HEK293T (cell line): ENCODE data around the gene PRKAG2.

ENCODE experiments used
- CTCF ChIA-PET: fragments of 350-600 bp; formaldehyde crosslinking; extraction: SDS; loops from one replicate; lab custom pipeline; 2021; ENCODE audit warnings: antibody characterized with exemption, inconsistent platforms; lab: Yijun Ruan, JAX
- POLR2A ChIA-PET: fragments of 350-600 bp; formaldehyde crosslinking; extraction: SDS; loops from one replicate; lab custom pipeline; 2020; ENCODE audit warnings: antibody characterized with exemption, inconsistent platforms; lab: Yijun Ruan, JAX
- DNase-seq: peaks from one replicate; pipeline ENCODE4 v3.0.0; 2012; ENCODE audit warnings: mixed read lengths; ENCODE audit errors: extremely low spot score
- ARNT ChIP-seq: fragments of 450-650 bp; IDR thresholded peaks from 2 replicates; pipeline ENCODE4 v1.6.1; 2017; ENCODE audit warnings: mild to moderate bottlenecking
- BHLHE40 ChIP-seq: fragments of 450-650 bp; IDR thresholded peaks from 2 replicates; pipeline ENCODE4 v1.6.1; 2016; ENCODE audit warnings: mild to moderate bottlenecking, moderate library complexity, borderline replicate concordance
- CTBP1 ChIP-seq: fragments of 450-650 bp; IDR thresholded peaks from 2 replicates; pipeline ENCODE4 v1.6.1; 2016; ENCODE audit warnings: borderline replicate concordance
- ELF4 ChIP-seq: fragments of 450-650 bp; IDR thresholded peaks from 2 replicates; pipeline ENCODE4 v1.6.1; 2017; ENCODE audit warnings: antibody characterized with exemption
- FOXA1 ChIP-seq: fragments of 450-650 bp; IDR thresholded peaks from 2 replicates; pipeline ENCODE4 v1.6.1; 2016; ENCODE audit warnings: mild to moderate bottlenecking
- FOXK2 ChIP-seq: fragments of 450-650 bp; IDR thresholded peaks from 2 replicates; pipeline ENCODE4 v1.6.1; 2016; ENCODE audit warnings: mild to moderate bottlenecking
- FOXM1 ChIP-seq: fragments of 450-650 bp; IDR thresholded peaks from 2 replicates; pipeline ENCODE4 v1.6.1; 2017; ENCODE audit warnings: mild to moderate bottlenecking, borderline replicate concordance
- HDGF ChIP-seq: fragments of 450-650 bp; IDR thresholded peaks from 2 replicates; pipeline ENCODE4 v1.6.1; 2017; ENCODE audit warnings: antibody characterized with exemption, borderline replicate concordance
- L3MBTL2 ChIP-seq: fragments of 450-650 bp; conservative IDR thresholded peaks from 2 replicates; pipeline ENCODE4 v1.6.1; 2016; ENCODE audit warnings: mild to moderate bottlenecking
- LEF1 ChIP-seq: fragments of 450-650 bp; IDR thresholded peaks from 2 replicates; pipeline ENCODE4 v1.6.1; 2017; ENCODE audit warnings: mild to moderate bottlenecking, borderline replicate concordance
- NFRKB ChIP-seq: fragments of 450-650 bp; IDR thresholded peaks from 2 replicates; pipeline ENCODE4 v1.6.1; 2016; ENCODE audit warnings: mild to moderate bottlenecking, moderate library complexity
- PKNOX1 ChIP-seq: fragments of 450-650 bp; IDR thresholded peaks from 2 replicates; pipeline ENCODE4 v1.6.1; 2016
- SP1 ChIP-seq: fragments of 450-650 bp; IDR thresholded peaks from 2 replicates; pipeline ENCODE4 v1.6.1; 2017
- SUZ12 ChIP-seq: fragments of 450-650 bp; IDR thresholded peaks from 2 replicates; pipeline ENCODE4 v1.6.1; 2016; ENCODE audit warnings: mild to moderate bottlenecking
- TARDBP ChIP-seq: fragments of 450-650 bp; IDR thresholded peaks from 2 replicates; pipeline ENCODE4 v1.6.1; 2016
- ZNF384 ChIP-seq: fragments of 450-650 bp; IDR thresholded peaks from 2 replicates; pipeline ENCODE4 v1.6.1; 2016

The PRKAG2 gene

DNA sequence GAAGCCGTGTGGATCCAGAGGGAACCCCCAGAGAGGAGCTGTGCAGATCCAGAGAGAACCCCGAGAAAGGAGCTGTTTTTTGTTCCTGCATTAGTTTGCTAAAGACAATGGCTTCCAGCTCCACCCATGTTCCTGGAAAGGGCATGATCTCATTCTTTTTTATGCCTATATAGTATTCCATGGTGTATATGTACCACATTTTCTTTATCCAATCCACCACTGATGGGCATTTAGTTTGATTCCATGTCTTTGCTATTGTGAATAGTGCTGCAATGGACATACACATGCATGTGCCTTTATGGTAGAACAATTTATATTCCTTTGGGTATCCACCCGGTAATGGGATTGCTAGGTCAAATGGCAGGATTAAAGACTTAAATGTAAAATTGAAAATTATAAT lies 261.9 kb downstream of the PRKAG2 start:
- DNase-seq, result no peak
- CTCF ChIA-PET, result interaction anchor here (0.6 kb wide), 1 partner anchor 538 kb away, joined by 5 read pairs; no protein-coding TSS in a partner anchor
- POLR2A ChIA-PET, result no interaction called here
- TF ChIP-seq CTBP1, result no peak
- TF ChIP-seq ELF4, result no peak
- TF ChIP-seq SP1, result no peak
- TF ChIP-seq FOXA1, result no peak
- no peak for TF ChIP-seq LEF1
- TF ChIP-seq HDGF, result no peak
- no peak for TF ChIP-seq FOXM1

DNA sequence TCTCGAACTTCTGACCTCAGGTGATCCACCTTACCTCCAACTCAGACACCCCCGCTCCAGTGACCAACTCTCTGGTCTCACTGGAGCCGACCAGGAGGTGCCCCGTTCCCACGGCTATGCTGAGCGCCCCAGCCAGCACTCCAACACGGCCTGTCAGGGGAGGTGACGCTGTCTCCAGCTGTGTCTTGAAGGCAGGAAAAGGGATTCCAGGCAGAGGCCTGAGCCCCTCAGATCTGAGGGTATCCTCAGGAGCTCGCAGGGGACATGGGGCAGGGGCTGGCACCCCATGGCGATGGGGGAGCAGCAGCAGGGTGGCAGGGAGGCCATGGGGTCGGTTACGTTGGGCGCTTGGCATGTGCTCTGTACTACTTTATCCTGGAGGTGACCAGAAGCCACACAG lies 262.9 kb downstream of the PRKAG2 start:
- no peak for DNase-seq
- ChIA-PET CTCF (no interaction called here), POLR2A (no interaction called here)
- TF ChIP-seq NFRKB, result no peak
- no peak for TF ChIP-seq SP1
- TF ChIP-seq FOXM1, result no peak
- TF ChIP-seq ARNT, result no peak
- TF ChIP-seq BHLHE40, result no peak
- no peak for TF ChIP-seq L3MBTL2
- no peak for TF ChIP-seq FOXA1
- no peak for TF ChIP-seq HDGF

GRCh38 chr7:151611878-151612277 lies 265.0 kb downstream of the PRKAG2 start:
- ChIA-PET CTCF (interaction anchor here (1.1 kb wide), 1 partner anchor 19 kb away, joined by 4 read pairs; no protein-coding TSS in a partner anchor), POLR2A (no interaction called here)
- DNase-seq, result no peak
- TF ChIP-seq ARNT (no peak), FOXK2 (no peak), BHLHE40 (no peak), HDGF (no peak), NFRKB (no peak), FOXM1 (no peak), ELF4 (no peak), PKNOX1 (no peak), CTBP1 (no peak), FOXA1 (no peak)

GRCh38 chr7:151611041-151611440 lies 265.9 kb downstream of the PRKAG2 start:
- POLR2A ChIA-PET, result no interaction called here
- CTCF ChIA-PET, result interaction anchor here (0.7 to 1.1 kb wide), 2 partner anchors 20 to 93 kb away, joined by 3 to 4 read pairs; no protein-coding TSS in a partner anchor
- DNase-seq, result no peak
- no peak for TF ChIP-seq NFRKB
- no peak for TF ChIP-seq HDGF
- no peak for TF ChIP-seq BHLHE40
- TF ChIP-seq FOXM1, result no peak
- TF ChIP-seq PKNOX1, result no peak
- no peak for TF ChIP-seq FOXA1

DNA sequence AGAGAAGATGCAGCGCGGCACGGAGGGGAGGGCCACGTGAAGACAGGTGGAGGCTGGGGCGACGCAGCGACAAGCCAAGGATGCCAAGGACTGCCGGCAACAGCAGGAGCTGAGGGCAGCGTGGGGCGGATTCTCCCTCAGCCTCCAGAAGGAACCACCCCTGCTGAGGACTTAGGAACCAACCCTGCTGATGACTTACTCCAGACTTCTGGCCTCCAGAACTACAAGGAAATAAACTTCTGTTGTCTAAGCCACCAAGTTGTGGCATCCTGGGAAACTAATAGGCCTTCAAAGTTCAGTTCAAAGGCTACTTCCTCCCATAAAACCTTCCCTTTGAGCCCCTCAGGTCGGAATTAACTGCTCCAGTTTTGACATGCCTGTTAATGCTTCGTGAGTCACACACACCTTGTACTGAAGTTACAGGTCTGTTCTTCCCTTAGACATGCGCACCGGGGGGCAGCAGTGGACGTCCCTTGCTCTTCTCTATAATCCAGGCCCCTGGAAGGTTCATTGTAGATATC lies 268.8 kb downstream of the PRKAG2 start:
- CTCF ChIA-PET, result no interaction called here
- DNase-seq, result no peak
- no peak for TF ChIP-seq LEF1
- no peak for TF ChIP-seq SUZ12
- TF ChIP-seq FOXA1, result no peak
- TF ChIP-seq NFRKB, result no peak
- TF ChIP-seq BHLHE40, result no peak
- no peak for TF ChIP-seq ELF4
- no peak for TF ChIP-seq HDGF
- no peak for TF ChIP-seq FOXM1
- TF ChIP-seq TARDBP, result no peak
- no peak for TF ChIP-seq SP1
- TF ChIP-seq CTBP1, result no peak
- TF ChIP-seq ZNF384, result no peak
- TF ChIP-seq ARNT, result no peak
- TF ChIP-seq FOXK2, result no peak
- no peak for TF ChIP-seq PKNOX1
- TF ChIP-seq L3MBTL2, result no peak
- POLR2A ChIA-PET, result no interaction called here

DNA sequence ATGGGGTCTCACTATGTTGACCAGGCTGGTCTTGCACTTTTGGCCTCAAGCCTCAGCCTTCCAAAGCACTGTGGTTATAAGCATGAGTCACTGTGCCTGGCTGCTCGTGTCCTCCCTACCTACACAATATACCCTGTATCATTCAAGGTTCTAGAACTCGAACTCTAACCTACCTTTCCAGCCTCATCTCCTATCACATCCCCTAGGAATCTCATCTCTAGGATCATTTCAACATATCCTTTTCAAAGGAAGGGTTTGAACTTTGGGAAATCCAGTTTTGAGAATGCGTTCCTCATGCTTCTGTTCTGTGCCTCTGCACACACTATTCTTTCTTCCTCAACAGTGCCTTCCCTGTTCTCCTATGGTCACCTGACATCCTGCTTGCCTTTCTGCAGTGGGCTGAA lies 269.4 kb downstream of the PRKAG2 start:
- TF ChIP-seq LEF1 (no peak), NFRKB (no peak), TARDBP (no peak), ZNF384 (no peak), BHLHE40 (no peak), FOXK2 (no peak)
- DNase-seq, result no peak
- POLR2A ChIA-PET, result no interaction called here
- CTCF ChIA-PET, result no interaction called here

GRCh38 chr7:151603951-151604350 lies 273.0 kb downstream of the PRKAG2 start:
- TF ChIP-seq TARDBP (no peak), SUZ12 (no peak), ZNF384 (no peak), ELF4 (no peak), FOXK2 (no peak)
- no peak for DNase-seq
- CTCF ChIA-PET, result no interaction called here
- POLR2A ChIA-PET, result no interaction called here
